8988T (cell line): ENCODE results near the gene PIEZO1.

Experiments
- DNase-seq: peaks from one replicate; pipeline ENCODE4 v3.0.0; 2011

The PIEZO1 gene

GRCh38 chr16:88748364-88748763 is 36.7 kb downstream of the PIEZO1 start:
- DNase-seq = no peak

- DNase-seq = peak; percentile 99
Measured at GRCh38 chr16:88747588-88748301, 37.3 kb downstream of the PIEZO1 start.

- DNase-seq = no peak
Measured at GRCh38 chr16:88746506-88746905, 38.5 kb downstream of the PIEZO1 start.

- no peak for DNase-seq
Measured at GRCh38 chr16:88744577-88745521, 40.2 kb downstream of the PIEZO1 start.

GRCh38 chr16:88743693-88744576 is 41.1 kb downstream of the PIEZO1 start:
- DNase-seq = peak; percentile 99

- no peak for DNase-seq
Measured at GRCh38 chr16:88742896-88743605, 42.0 kb downstream of the PIEZO1 start.

- DNase-seq = no peak
Measured at GRCh38 chr16:88741368-88741767, 43.7 kb downstream of the PIEZO1 start.

- no peak for DNase-seq
Measured at GRCh38 chr16:88740727-88741055, 44.3 kb downstream of the PIEZO1 start.

GRCh38 chr16:88739977-88740726 is 44.9 kb downstream of the PIEZO1 start:
- no peak for DNase-seq

GRCh38 chr16:88739139-88739976 is 45.7 kb downstream of the PIEZO1 start:
- DNase-seq = no peak

GRCh38 chr16:88738151-88739084 is 46.6 kb downstream of the PIEZO1 start:
- DNase-seq = no peak

- DNase-seq = peak; percentile 89
Measured at GRCh38 chr16:88737298-88738150, 47.5 kb downstream of the PIEZO1 start.

GRCh38 chr16:88736496-88736895 is 48.5 kb downstream of the PIEZO1 start:
- DNase-seq = no peak

- DNase-seq = no peak
Measured at GRCh38 chr16:88736088-88736487, 48.9 kb downstream of the PIEZO1 start.

GRCh38 chr16:88735616-88736015 is 49.4 kb downstream of the PIEZO1 start:
- DNase-seq = no peak

- no peak for DNase-seq
Measured at GRCh38 chr16:88735121-88735520, 49.9 kb downstream of the PIEZO1 start.

GRCh38 chr16:88734361-88734728 is 50.7 kb downstream of the PIEZO1 start:
- DNase-seq = no peak

- DNase-seq = no peak
Measured at GRCh38 chr16:88733630-88734360, 51.2 kb downstream of the PIEZO1 start.
